ENCODE results near the gene MAP6. TPM values are rescaled to one million over a fixed set of nuclear protein-coding genes. Genes with fewer than 3 reads are reported as not detected.

Gene MAP6
- total and polyA plus RNA-seq, 2 of the 13 experiments (the other 11 are each of a cell fraction or from before 2014, with no cell fraction given) = 0.04 TPM; not detected in 1

GRCh38 chr11:75602951-75603350 is 65.9 kb downstream of the MAP6 start (continued):
- no peak for TF ChIP-seq TCF12 (IDR thresholded peaks at IDR 0.05)
- TF ChIP-seq TCF12 (CRISPR knock-in tag; IDR thresholded peaks at IDR 0.05) = no peak
- no peak for TF ChIP-seq POLR2A (IDR thresholded peaks at IDR 0.05; ENCODE audit: insufficient read depth in 1 of 2, low read depth in 2 of 2, low read length in 2 of 2)
- TF ChIP-seq U2AF2 (IDR thresholded peaks at IDR 0.05; ENCODE audit: low read depth, low read length) = no peak
- TF ChIP-seq ZNF446 (CRISPR knock-in tag; IDR thresholded peaks at IDR 0.05) = no peak
- TF ChIP-seq, protein P1, sequence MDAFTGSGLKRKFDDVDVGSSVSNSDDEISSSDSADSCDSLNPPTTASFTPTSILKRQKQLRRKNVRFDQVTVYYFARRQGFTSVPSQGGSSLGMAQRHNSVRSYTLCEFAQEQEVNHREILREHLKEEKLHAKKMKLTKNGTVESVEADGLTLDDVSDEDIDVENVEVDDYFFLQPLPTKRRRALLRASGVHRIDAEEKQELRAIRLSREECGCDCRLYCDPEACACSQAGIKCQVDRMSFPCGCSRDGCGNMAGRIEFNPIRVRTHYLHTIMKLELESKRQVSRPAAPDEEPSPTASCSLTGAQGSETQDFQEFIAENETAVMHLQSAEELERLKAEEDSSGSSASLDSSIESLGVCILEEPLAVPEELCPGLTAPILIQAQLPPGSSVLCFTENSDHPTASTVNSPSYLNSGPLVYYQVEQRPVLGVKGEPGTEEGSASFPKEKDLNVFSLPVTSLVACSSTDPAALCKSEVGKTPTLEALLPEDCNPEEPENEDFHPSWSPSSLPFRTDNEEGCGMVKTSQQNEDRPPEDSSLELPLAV (CRISPR knock-in tag; conservative IDR thresholded peaks at IDR 0.05; ENCODE audit: low read depth) = no peak
- TF ChIP-seq NFKBIZ (CRISPR knock-in tag; IDR thresholded peaks at IDR 0.05) = no peak
- TF ChIP-seq ZNF781 (CRISPR knock-in tag; IDR thresholded peaks at IDR 0.05; ENCODE audit: borderline replicate concordance, not compliant biosample characterization) = no peak
- TF ChIP-seq PATZ1 (CRISPR knock-in tag; IDR thresholded peaks at IDR 0.05) = no peak
- no peak for TF ChIP-seq ASH2L (IDR thresholded peaks at IDR 0.05; ENCODE audit: insufficient read length, low read depth, low read length)
- no peak for TF ChIP-seq KLF9 (CRISPR knock-in tag; IDR thresholded peaks at IDR 0.05; ENCODE audit: low read depth)
- no peak for TF ChIP-seq ZNF496 (CRISPR knock-in tag; IDR thresholded peaks at IDR 0.05; ENCODE audit: insufficient replicate concordance)
- no peak for TF ChIP-seq JUND (CRISPR knock-in tag; IDR thresholded peaks at IDR 0.05)
- TF ChIP-seq ZNF12 (CRISPR knock-in tag; IDR thresholded peaks at IDR 0.05) = no peak
